Upper lobe of left lung (tissue), 6 donors: ENCODE results near the gene HNRNPK. TPM values are rescaled to one million over a fixed set of nuclear protein-coding genes. Genes with fewer than 3 reads are reported as not detected.

Source experiments
- ATAC-seq, 2 donors: fragments of 200-7000 bp; cut with Tn5 transposase; one replicate each; pipeline ENCODE4 v1.9.1; 2022; ENCODE audit warnings: mild to moderate bottlenecking in 2 of 2, moderate library complexity in 2 of 2; ENCODE audit not compliant: low FRiP score in 2 of 2
- DNase-seq, 2 donors: peaks; one replicate each; pipeline ENCODE4 v3.0.0-alpha.2; 2019 to 2020
- H3K27ac ChIP-seq, 4 donors: fragments of 200-600 bp; sonication (generic); one replicate each; pipeline ENCODE4 v1.5.1; 2016 to 2019
- H3K27me3 ChIP-seq, 4 donors: fragments of 200-600 bp; sonication (generic); one replicate each; pipeline ENCODE4 v1.5.1; 2017 to 2019
- H3K36me3 ChIP-seq, 4 donors: fragments of 200-600 bp; sonication (generic); one replicate each; pipeline ENCODE4 v1.5.1; 2016 to 2019
- H3K4me1 ChIP-seq, 4 donors: fragments of 200-600 bp; sonication (generic); one replicate each; pipeline ENCODE4 v1.5.1; 2018 to 2019
- H3K4me3 ChIP-seq, 4 donors: fragments of 200-600 bp; sonication (generic); one replicate each; pipeline ENCODE4 v1.5.1; 2017 to 2019; ENCODE audit warnings: mild to moderate bottlenecking in 2 of 4, moderate library complexity in 1 of 4
- H3K9me3 ChIP-seq, 4 donors: fragments of 200-600 bp; sonication (generic); one replicate each; pipeline ENCODE4 v1.5.1; 2018 to 2019
- CTCF ChIP-seq, 6 experiments: fragments of 450-650 bp in 4 of 6; fragments of 200-600 bp in 2 of 6; sonication (generic) in 2 of 6; IDR thresholded peaks; one replicate each; pipeline ENCODE4 v1.5.1; 2016 to 2019; ENCODE audit warnings: antibody characterized with exemption in 6 of 6
- EP300 ChIP-seq, 4 donors: sonication (generic); formaldehyde crosslinking; IDR thresholded peaks; one replicate each; pipeline ENCODE4 v1.5.1; 2017; ENCODE audit warnings: antibody characterized with exemption in 4 of 4, control low read depth in 2 of 4
- POLR2A ChIP-seq, 4 donors: fragments of 450-650 bp; IDR thresholded peaks; one replicate each; pipeline ENCODE4 v1.5.1; 2016 to 2017; ENCODE audit warnings: antibody characterized with exemption in 4 of 4, mild to moderate bottlenecking in 2 of 4
- POLR2AphosphoS5 ChIP-seq, 2 donors: sonication (generic); formaldehyde crosslinking; IDR thresholded peaks; one replicate each; pipeline ENCODE4 v1.5.1; 2017; ENCODE audit warnings: antibody characterized with exemption in 2 of 2
- WGBS, 2 donors: methylation state at CpG; one replicate each; pipeline ENCODE4 v1.1.5; 2017 to 2018; 5-methylcytosine and 5-hydroxymethylcytosine counted together
- total RNA-seq, 6 donors: library from RNA; depleted of rRNA in 4 of 6; stranded (reverse); fragments of >200 nt in 4 of 6; gene quantifications; one replicate each; pipeline versions ENCODE4 v1.1.0 to v1.2.1, GENCODE V29; 2016 to 2021
- donor health status: DM: no; HTN: no; CAD: no; lungs with moderate emphysema.
- donor health status: DM: no; HTN: yes; CAD: no; lungs with severe emphysema.

Gene HNRNPK
- total RNA-seq, 6 donors from 2014 or later, result 178 to 465 (median 359) TPM

GRCh38 chr9:83986765-83987401, 6.9 kb upstream of the HNRNPK start:
- ATAC-seq, result no peak
- no peak overlapping the region for H3K27ac ChIP-seq
- no peaks in the 10 kb centered on the region for H3K9me3 ChIP-seq
- WGBS, 2 donors, result 63 to 78% methylated on average over 11 of the region's 11 CpGs
- no peaks in the 10 kb centered on the region for H3K27me3 ChIP-seq
- peak; percentile 30 to 53 for DNase-seq
- peaks cover 0 to 4% (median 0%) of the 10 kb centered on the region in 4 donors for H3K36me3 ChIP-seq
- H3K4me1 ChIP-seq, result peaks cover 3 to 20% (median 9%) of the 10 kb centered on the region in 4 donors
- TF ChIP-seq POLR2AphosphoS5 (IDR thresholded peaks at IDR 0.05) (peak in 1 of 2 donors; percentile 32), POLR2A (IDR thresholded peaks at IDR 0.05) (no peak)
- H3K4me3 ChIP-seq, result no peak overlapping the region

- TF ChIP-seq POLR2A (IDR thresholded peaks at IDR 0.05) (no peak), POLR2AphosphoS5 (IDR thresholded peaks at IDR 0.05) (no peak), CTCF (IDR thresholded peaks at IDR 0.05) (no peak), EP300 (IDR thresholded peaks at IDR 0.05) (no peak)
- Histone ChIP-seq H3K27ac (no peak overlapping the region), H3K27me3 (no peaks in the 10 kb centered on the region), H3K9me3 (no peaks in the 10 kb centered on the region), H3K4me1 (peaks cover 6 to 27% (median 14%) of the 10 kb centered on the region in 4 donors), H3K4me3 (no peak overlapping the region), H3K36me3 (peaks cover 0 to 4% (median 0%) of the 10 kb centered on the region in 4 donors)
- 82 to 85% methylated on average over 3 of the region's 3 CpGs for WGBS, 2 donors
- ATAC-seq (no peak), DNase-seq (no peak)
Measured at GRCh38 chr9:83986195-83986594, 6.2 kb upstream of the HNRNPK start.

- no peak for ATAC-seq
Measured at GRCh38 chr9:83981126-83981871, 1.3 kb upstream of the HNRNPK start.

GRCh38 chr9:83980395-83981125, 545 bp upstream of the HNRNPK start, which contains the start of gene RMI1:
Gene RMI1 (plus strand): TSS chr9:83980805. CDS start chr9:84000987, 20,182 bp downstream.
- Histone ChIP-seq H3K4me3 (peak within 1 kb of the TSS; percentile 73 to 83 (median 80)), H3K4me1 (peaks cover 20 to 44% (median 28%) of the 10 kb centered on the region in 4 donors), H3K9me3 (no peaks in the 10 kb centered on the region), H3K27ac (peak within 1 kb of the TSS; percentile 97 to 99 (median 98)), H3K27me3 (no peaks in the 10 kb centered on the region), H3K36me3 (peaks cover 9 to 24% (median 12%) of the 10 kb centered on the region in 4 donors)
- ATAC-seq, result peak; percentile 95 to 99
- TF ChIP-seq POLR2A (IDR thresholded peaks at IDR 0.05) (peak; percentile 90 to 99 (median 97)), POLR2AphosphoS5 (IDR thresholded peaks at IDR 0.05) (peak; percentile 95 to 98), CTCF (IDR thresholded peaks at IDR 0.05) (peak in 4 of 6 experiments; percentile 15 to 34 (median 26)), EP300 (IDR thresholded peaks at IDR 0.05) (peak in 1 of 4 donors; percentile 60)
- 0 to 1% methylated on average over 37 to 56 of the region's 69 CpGs for WGBS, 2 donors
- peak; percentile 97 to 99 for DNase-seq

More at GRCh38 chr9:83981126-83981871, 1.3 kb upstream of the HNRNPK start:
- H3K36me3 ChIP-seq, result peaks cover 4 to 16% (median 5%) of the 10 kb centered on the region in 4 donors
- peak in 1 of 2 donors; percentile 53 for DNase-seq
- H3K9me3 ChIP-seq, result no peaks in the 10 kb centered on the region
- TF ChIP-seq POLR2AphosphoS5 (IDR thresholded peaks at IDR 0.05), result peak in 1 of 2 donors; percentile 18
- TF ChIP-seq POLR2A (IDR thresholded peaks at IDR 0.05), result no peak
- 1% methylated on average over 18 to 29 of the region's 29 CpGs for WGBS, 2 donors
- no peaks in the 10 kb centered on the region for H3K27me3 ChIP-seq
- peaks cover 20 to 40% (median 26%) of the 10 kb centered on the region in 4 donors for H3K4me1 ChIP-seq
- peak overlapping the region; percentile 73 to 83 (median 80) for H3K4me3 ChIP-seq
- peak overlapping the region; percentile 97 to 99 (median 98) for H3K27ac ChIP-seq

GRCh38 chr9:83978992-83979811, 813 bp downstream of the HNRNPK start:
- no peaks in the 10 kb centered on the region for H3K27me3 ChIP-seq
- H3K4me3 ChIP-seq, result peak overlapping the region; percentile 67 to 83 (median 76)
- ATAC-seq, result peak; percentile 84
- peaks cover 23 to 37% (median 25%) of the 10 kb centered on the region in 4 donors for H3K36me3 ChIP-seq
- 0% methylated on average over 30 to 47 of the region's 55 CpGs for WGBS, 2 donors
- DNase-seq, result peak; percentile 92 to 94
- peaks cover 25 to 44% (median 30%) of the 10 kb centered on the region in 4 donors for H3K4me1 ChIP-seq
- no peak for TF ChIP-seq POLR2A (IDR thresholded peaks at IDR 0.05)
- no peak for TF ChIP-seq CTCF (IDR thresholded peaks at IDR 0.05)
- TF ChIP-seq EP300 (IDR thresholded peaks at IDR 0.05), result no peak
- peak; percentile 23 to 71 for TF ChIP-seq POLR2AphosphoS5 (IDR thresholded peaks at IDR 0.05)
- peak overlapping the region; percentile 97 to 99 (median 98) for H3K27ac ChIP-seq
- H3K9me3 ChIP-seq, result no peaks in the 10 kb centered on the region
